AG04449 (cell line): ENCODE measurements around the gene ULK4.
"Not testable (repeated sequence)": the region's sequence is repeated elsewhere in the genome, so short reads cannot be mapped to it uniquely, and the experiment has no call there.

Experiments used
- CTCF ChIA-PET: fragments of 350-600 bp; formaldehyde crosslinking; extraction: SDS; loops from one replicate; lab custom pipeline; 2021; ENCODE audit warnings: antibody characterized with exemption; lab: Yijun Ruan, JAX
- POLR2A ChIA-PET: fragments of 400-600, 350-600 bp; formaldehyde crosslinking; extraction: SDS; loops from one replicate; lab custom pipeline; 2020; ENCODE audit warnings: antibody characterized with exemption, inconsistent platforms; lab: Yijun Ruan, JAX
- DNase-seq: peaks from one replicate; pipeline ENCODE4 v3.0.0-alpha.2; 2010; ENCODE audit warnings: low read depth, low spot score
- H3K4me3 ChIP-seq: 2 replicates; pipeline ENCODE4 v1.5.1; 2011; ENCODE audit warnings: low read depth, mild to moderate bottlenecking, control low read depth, low read length
- TF ChIP-seq, protein P1 (sequence below): IDR thresholded peaks from one replicate; pipeline ENCODE4 v1.5.1; 2011; ENCODE audit warnings: mild to moderate bottlenecking, moderate library complexity, low read length, control low read depth, inconsistent platforms; ENCODE audit not compliant: insufficient read depth; ENCODE audit errors: missing control alignments

ULK4 gene

DNA sequence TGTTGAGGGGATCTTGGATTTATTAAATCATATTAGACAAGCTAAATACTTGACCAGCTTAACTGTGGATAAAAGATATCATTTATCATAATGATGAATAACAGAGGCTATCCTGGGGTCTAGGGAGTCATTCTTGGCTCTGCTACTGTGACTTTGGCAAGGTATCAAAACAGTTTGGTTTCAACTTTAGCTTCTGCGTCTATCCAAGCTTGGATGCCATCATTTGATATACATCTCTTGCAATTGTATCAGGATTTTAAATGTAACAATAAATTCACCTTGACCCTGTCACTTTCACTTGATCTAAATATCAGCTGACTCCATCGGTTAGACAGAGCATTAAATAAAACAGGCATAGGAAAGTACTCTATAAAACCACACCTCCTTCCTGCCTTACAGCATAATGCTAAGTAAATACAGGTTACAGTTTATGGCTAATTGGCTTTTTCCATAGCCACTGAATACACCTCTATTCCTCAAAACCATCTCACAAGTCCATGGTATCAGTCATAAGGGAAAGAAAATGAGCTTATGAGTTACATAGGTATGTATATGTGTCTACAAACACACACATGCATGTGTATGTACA, 499.7 kb downstream of the ULK4 start:
- DNase-seq: no peak
- CTCF ChIA-PET: interaction anchor here (0.6 kb wide), 1 partner anchor 260 kb away, joined by 3 read pairs; no protein-coding TSS in a partner anchor
- TF ChIP-seq, protein P1, sequence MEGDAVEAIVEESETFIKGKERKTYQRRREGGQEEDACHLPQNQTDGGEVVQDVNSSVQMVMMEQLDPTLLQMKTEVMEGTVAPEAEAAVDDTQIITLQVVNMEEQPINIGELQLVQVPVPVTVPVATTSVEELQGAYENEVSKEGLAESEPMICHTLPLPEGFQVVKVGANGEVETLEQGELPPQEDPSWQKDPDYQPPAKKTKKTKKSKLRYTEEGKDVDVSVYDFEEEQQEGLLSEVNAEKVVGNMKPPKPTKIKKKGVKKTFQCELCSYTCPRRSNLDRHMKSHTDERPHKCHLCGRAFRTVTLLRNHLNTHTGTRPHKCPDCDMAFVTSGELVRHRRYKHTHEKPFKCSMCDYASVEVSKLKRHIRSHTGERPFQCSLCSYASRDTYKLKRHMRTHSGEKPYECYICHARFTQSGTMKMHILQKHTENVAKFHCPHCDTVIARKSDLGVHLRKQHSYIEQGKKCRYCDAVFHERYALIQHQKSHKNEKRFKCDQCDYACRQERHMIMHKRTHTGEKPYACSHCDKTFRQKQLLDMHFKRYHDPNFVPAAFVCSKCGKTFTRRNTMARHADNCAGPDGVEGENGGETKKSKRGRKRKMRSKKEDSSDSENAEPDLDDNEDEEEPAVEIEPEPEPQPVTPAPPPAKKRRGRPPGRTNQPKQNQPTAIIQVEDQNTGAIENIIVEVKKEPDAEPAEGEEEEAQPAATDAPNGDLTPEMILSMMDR: no peak
- POLR2A ChIA-PET: no interaction called here
- no peak overlapping the region for H3K4me3 ChIP-seq

DNA sequence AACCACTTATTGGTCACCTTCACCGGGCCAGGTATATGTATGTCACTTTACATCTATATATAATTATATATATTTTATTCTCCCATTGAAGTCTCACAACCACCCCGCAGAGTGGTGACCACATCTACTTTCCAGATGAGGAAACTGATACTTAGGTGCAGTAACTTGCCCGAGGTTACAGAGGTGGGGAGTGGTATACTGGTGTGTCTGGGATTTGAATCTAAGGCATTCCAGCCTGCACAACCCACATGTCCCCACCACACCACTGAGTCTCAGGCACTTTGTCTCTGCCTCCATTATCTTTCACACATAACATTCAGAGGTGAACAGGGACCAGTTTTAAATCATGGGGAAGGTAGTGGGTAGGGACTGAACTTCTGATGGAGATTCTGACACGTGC, 501.2 kb downstream of the ULK4 start:
- ChIA-PET POLR2A (no interaction called here), CTCF (no interaction called here)
- no peak for DNase-seq
- H3K4me3 ChIP-seq: no peak overlapping the region
- TF ChIP-seq, protein P1: no peak

DNA sequence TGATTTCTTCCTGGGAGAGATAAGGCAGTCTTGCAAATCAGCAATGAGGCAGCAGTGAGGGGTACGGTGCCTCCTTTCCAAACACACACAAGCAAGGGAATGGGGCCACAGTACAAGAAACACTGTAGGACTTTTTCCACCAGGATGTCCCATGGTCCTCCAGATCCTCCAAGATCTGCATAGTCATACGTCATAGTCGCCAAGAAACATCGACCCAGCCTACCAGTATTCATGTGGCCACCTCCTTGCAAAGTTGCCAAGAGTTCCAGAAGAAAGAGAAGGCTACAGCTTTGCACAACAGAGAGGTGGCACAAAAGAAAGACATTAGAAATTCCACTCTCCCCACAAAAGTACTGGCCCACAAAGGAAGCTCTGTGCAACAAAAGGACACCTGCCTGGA, 504.7 kb downstream of the ULK4 start:
- DNase-seq: no peak
- ChIA-PET POLR2A (no interaction called here), CTCF (no interaction called here)
- no peak overlapping the region for H3K4me3 ChIP-seq
- TF ChIP-seq, protein P1: no peak

DNA sequence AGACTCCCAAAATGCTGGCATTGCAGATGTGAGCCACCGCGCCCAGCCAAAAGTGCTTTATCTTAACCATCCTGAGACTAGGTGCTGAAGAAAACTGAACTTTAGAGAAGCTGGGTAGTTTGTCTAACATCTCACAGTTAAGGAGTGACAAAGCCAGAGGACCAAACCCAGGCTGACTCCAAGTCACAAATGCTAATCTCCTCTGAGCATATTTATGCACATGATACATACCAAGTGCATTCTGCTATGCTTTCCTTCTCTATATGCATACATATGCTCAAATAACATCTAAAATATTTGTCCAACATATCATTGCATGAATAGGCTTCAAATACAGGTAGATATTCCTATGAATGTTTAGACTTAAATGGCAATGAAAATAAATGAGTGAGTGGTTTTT, 505.7 kb downstream of the ULK4 start:
- POLR2A ChIA-PET: no interaction called here
- H3K4me3 ChIP-seq: no peak overlapping the region
- no peak for DNase-seq
- TF ChIP-seq, protein P1: no peak
- CTCF ChIA-PET: no interaction called here

DNA sequence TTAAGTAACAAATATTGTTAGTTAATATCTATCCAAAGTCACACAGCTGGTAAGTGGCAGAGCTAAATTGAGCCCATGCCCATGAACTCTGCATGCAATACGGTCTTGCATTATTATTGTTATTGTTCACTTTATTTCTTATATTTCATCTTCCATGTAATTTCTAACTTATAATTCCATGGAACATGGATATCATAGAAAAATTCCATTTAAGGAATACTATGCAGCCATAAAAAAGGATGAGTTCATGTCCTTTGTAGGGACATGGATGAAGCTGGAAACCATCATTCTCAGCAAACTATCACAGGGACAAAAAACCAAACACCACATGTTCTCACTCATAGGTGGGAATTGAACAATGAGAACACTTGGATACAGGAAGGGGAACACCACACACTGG, 508.3 kb downstream of the ULK4 start:
- H3K4me3 ChIP-seq, DNase-seq, POLR2A ChIA-PET, CTCF ChIA-PET: not testable (repeated sequence)

DNA sequence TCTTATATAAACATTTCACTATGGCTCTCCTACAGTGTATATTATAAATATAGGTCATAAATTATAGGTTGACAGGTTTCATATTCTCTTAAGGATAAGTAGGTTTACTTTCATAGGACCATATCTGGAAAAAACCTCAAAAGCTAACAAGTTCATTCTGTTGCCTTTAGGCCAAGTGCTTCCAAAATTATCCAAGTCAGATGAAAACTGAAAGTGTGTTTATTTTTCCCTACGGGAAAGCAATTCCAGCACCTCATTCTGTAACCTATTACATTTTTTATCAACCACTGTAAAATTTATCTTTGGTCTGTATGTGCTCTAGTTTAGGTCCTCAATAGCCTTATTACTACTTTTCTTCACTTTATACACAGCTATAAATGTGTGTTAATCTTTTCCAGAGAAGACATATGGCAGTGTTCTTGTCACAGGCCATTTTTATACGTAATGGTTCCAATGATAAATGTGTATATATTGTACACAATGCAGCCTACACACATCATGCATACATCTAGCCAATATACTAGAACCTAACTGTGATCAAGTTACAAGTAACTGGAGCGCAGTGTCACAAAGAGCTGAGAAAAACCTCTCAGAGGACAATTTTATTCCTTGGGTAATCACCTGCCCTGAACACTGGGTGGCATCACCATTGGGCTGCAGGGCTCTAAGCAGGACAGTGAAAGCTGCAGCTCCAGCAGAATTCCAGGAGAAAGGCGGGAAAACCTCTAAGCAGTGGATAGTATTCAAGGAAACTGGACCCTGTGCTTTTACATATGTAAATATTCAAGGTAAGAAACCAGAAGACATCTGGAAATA, 511.3 kb downstream of the ULK4 start:
- ChIA-PET POLR2A (no interaction called here), CTCF (no interaction called here)
- no peak for DNase-seq
- H3K4me3 ChIP-seq: no peak overlapping the region
- TF ChIP-seq, protein P1: no peak

DNA sequence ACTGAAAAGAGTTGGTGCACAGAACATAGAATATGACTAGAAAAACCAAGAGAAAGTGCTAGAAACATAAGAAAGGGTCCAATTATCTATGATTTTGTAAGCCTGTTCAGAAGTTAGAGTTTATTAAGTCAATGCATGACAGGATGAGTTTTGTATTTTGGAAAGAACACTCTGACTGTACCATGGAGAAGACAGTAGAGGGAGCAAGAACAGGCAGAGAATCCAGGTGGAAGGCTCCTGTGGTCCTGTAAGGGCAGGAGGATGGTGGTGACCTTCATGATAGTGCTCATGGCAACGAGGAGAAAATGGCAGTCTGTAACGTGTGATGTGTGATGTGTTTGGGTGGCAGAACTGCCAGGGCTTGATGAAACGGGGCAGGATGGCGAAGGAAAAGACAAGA, 513.5 kb downstream of the ULK4 start:
- POLR2A ChIA-PET: no interaction called here

More for the DNA sequence above, 513.5 kb downstream of the ULK4 start:
- CTCF ChIA-PET: no interaction called here
- no peak overlapping the region for H3K4me3 ChIP-seq
- TF ChIP-seq, protein P1: no peak
- DNase-seq: no peak
